ENCODE measurements around the gene VSIR.

Gene VSIR

DNA sequence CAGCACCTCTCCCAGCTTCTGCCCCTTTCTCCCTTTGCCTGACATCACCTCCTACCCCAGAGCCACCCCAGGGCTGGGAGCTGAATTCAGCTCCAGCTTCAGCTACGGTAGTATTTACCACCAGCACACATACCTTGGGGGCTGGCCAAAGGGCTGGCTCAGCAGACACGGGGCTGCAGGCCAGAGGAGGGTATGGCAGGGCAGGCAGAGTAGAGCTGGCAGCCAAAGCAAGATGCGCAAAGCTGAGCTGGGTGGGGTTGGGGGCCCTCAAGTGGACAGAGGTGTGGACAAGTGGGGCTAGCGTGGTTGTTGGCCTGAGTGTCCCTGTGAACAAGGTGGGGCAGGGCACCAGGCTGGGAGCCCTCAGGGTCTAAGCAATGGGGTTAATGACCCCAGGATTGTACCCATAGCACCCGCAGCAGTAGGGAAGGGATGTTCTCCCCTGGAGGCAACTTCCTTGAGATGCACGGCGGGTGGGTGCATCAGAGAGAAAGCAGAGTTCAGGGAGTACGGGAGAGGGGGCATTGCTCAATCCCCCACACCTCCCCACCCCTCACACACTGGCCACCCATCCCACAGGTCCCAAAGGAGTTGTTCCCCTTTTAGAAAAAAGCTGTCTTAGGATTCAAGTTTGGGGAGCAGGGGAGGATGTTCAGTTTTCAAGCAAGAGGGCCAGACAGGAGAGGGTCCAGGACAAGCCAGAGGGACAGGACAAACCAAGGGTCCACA, 8.0 kb downstream of the VSIR start:
- Mint-ChIP-seq H3K27ac (peak overlapping the region; percentile 78), H3K9me3 (no peaks in the 10 kb centered on the region), H3K27me3 (no peaks in the 10 kb centered on the region), H3K4me1 (peaks cover 78% of the 10 kb centered on the region), H3K4me3 (no peak overlapping the region), H3K36me3 (peaks cover 12% of the 10 kb centered on the region)
- no peak for ATAC-seq

DNA sequence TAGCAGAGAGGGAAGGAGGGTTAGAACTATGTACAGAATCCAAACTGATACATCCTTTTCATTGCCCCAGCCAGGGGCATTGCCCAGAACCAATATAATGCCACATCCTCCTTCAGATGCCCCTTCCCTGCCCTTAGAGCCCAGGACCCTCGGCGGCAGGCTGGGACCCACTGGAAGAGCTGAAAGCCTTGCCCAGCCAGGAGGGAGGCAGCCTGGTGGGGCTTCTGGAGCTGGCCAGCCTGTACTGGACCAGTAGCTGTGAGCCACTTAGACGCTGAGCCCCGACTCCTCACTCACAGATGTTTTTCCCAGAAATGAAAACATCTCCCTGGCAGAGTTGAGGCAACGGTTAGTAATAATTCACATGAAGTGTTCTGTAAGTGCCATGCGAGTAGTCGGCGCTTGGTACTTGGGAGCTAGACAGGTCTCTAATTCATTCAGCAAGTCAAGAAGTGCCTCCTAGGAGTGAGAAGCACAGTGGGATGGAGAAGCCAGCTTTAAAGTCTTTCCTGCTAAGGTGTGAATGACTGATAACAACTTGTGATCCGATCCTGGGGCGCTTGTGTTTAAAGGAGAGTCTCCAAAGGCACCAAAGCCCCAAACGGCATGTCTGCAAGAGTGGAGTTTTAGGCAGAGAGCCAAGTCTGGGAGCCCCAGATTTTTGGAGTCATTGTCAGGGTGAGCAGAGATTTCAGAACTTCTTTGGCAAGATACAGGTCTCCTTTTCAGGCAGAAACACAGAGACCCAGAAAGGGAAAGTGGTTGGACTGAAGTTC, 9.8 kb downstream of the VSIR start:
- H3K27ac Mint-ChIP-seq = peak overlapping the region; percentile 63
- H3K36me3 Mint-ChIP-seq = peaks cover 14% of the 10 kb centered on the region
- no peaks in the 10 kb centered on the region for H3K27me3 Mint-ChIP-seq
- no peaks in the 10 kb centered on the region for H3K9me3 Mint-ChIP-seq
- no peak overlapping the region for H3K4me3 Mint-ChIP-seq
- no peak for ATAC-seq
- H3K4me1 Mint-ChIP-seq = peaks cover 67% of the 10 kb centered on the region

DNA sequence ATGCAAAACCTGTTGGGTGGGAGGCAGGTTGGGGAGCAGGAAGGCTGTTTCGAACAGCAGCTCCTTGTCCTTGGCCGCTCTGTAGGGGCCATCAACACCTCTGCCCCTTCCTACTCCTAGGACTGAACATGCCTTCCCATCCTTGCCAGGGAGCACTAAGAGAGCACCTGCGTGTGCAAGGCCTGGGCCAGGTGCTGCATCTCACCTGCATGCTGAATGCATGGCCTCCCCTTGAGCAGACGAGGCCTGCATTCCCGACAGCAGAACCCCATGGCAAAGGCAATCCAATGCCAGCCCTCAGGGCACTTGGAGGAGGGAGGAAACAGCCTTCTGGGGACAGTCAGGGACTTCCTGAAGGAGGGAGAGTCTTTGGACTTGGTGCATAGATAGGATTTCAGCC, 11.0 kb downstream of the VSIR start:
- Mint-ChIP-seq H3K4me1 (peaks cover 64% of the 10 kb centered on the region), H3K27ac (peak overlapping the region; percentile 46), H3K36me3 (peaks cover 14% of the 10 kb centered on the region), H3K27me3 (no peaks in the 10 kb centered on the region), H3K4me3 (no peak overlapping the region), H3K9me3 (no peaks in the 10 kb centered on the region)
- ATAC-seq = no peak

DNA sequence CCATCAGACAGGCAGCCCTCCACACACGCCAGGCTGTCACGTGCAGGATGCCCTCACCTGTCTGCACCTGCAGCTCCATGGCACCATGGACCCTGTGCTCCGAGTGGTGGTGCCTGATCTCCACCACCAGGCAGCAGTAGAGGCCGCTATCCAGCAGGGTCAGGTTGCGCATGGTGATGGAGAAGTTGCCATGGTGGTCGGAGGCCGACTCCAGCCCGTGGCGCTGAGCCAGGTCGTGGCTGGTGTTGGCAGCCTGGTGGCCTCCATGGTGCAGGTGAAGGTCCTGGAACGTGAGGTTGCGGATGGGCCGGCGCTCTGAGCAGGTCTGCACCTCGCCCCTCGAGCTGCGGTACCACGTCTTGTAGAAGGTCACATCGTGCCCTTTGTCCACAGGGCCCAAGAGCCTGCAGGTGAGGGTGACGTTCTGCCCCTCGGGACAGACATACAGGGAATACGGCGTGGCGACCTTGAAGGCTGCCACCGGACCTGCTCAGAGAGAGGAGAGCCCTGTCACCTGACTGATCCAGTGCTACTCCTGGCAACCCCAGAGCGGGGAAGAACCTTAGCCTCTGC, 11.7 kb downstream of the VSIR start:
- Mint-ChIP-seq H3K36me3 (peaks cover 14% of the 10 kb centered on the region), H3K9me3 (no peaks in the 10 kb centered on the region), H3K4me3 (no peak overlapping the region), H3K4me1 (peaks cover 64% of the 10 kb centered on the region), H3K27me3 (no peaks in the 10 kb centered on the region), H3K27ac (peak overlapping the region; percentile 58)
- ATAC-seq = no peak

DNA sequence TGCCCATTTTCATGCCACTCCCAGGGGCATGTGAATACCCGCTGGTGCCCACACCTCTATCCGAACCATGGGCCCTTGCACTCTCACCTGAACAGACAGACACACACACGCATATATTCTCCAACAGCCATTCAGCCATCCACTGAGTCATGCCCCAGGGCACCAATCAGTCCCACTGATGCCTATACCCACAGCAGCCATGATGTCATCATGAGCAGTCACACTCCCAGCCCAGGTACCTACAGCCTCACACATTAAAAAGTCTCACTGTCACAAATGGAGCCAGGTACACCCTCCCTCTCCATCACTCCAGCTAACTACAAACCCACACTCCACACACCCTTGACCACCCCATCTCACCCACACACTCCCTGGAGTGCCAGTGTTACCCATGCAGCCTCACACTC, 12.2 kb downstream of the VSIR start:
- Mint-ChIP-seq H3K4me1 (peaks cover 64% of the 10 kb centered on the region), H3K9me3 (no peaks in the 10 kb centered on the region), H3K36me3 (peaks cover 17% of the 10 kb centered on the region), H3K27me3 (no peaks in the 10 kb centered on the region), H3K27ac (peak overlapping the region; percentile 58), H3K4me3 (no peak overlapping the region)
- ATAC-seq = no peak

GRCh38 chr10:71757399-71757922, 15.9 kb downstream of the VSIR start:
- peaks cover 64% of the 10 kb centered on the region for H3K4me1 Mint-ChIP-seq
- peak overlapping the region; percentile 54 for H3K27ac Mint-ChIP-seq
- no peak for ATAC-seq
- H3K4me3 Mint-ChIP-seq = no peak overlapping the region
- peaks cover 19% of the 10 kb centered on the region for H3K36me3 Mint-ChIP-seq
- H3K27me3 Mint-ChIP-seq = no peaks in the 10 kb centered on the region
- H3K9me3 Mint-ChIP-seq = no peaks in the 10 kb centered on the region

DNA sequence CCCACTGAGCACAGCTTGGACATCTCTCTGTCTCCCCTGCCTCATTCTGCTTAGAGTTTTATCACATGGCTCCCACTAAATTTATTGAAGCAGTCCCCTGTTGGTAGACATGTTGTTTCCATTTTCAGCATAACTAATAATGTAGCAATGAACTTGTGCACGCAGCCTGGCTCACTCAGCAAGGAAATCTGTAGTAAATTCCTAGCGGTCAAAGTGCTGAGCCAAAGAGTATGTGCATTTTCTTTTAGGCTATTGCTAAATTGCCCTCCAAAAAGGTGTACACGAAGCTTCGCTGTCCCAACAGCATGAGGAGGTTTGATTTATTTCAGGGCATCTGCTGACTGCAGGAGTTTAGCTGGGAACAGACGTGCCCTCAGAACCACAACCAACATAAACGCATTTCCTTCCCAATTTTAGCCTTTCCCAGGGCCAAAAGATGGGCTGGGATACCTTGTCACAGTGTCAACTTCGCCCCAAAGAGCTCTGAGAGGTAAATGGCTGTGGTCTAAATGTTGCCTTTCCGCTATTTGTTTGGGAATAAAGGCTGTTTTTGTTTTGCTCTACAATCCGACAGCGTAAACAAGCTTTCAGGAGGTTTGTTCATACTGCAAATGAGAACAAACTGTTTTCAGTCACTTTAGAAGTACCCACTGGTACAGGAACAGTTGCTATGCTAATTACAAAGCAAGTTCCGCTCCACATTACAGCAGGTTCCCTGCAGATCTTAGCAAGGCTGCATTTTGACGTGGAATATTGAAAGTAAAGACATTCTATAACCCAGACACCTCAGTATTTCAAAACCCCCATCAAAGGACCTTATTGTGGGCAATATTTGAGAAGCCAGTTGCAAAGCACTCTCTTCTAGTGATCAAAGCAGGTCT, 16.8 kb downstream of the VSIR start:
- Mint-ChIP-seq H3K36me3 (peaks cover 19% of the 10 kb centered on the region), H3K4me1 (peaks cover 65% of the 10 kb centered on the region), H3K4me3 (no peak overlapping the region), H3K9me3 (no peaks in the 10 kb centered on the region), H3K27ac (peak overlapping the region; percentile 54), H3K27me3 (no peaks in the 10 kb centered on the region)
- ATAC-seq = no peak

DNA sequence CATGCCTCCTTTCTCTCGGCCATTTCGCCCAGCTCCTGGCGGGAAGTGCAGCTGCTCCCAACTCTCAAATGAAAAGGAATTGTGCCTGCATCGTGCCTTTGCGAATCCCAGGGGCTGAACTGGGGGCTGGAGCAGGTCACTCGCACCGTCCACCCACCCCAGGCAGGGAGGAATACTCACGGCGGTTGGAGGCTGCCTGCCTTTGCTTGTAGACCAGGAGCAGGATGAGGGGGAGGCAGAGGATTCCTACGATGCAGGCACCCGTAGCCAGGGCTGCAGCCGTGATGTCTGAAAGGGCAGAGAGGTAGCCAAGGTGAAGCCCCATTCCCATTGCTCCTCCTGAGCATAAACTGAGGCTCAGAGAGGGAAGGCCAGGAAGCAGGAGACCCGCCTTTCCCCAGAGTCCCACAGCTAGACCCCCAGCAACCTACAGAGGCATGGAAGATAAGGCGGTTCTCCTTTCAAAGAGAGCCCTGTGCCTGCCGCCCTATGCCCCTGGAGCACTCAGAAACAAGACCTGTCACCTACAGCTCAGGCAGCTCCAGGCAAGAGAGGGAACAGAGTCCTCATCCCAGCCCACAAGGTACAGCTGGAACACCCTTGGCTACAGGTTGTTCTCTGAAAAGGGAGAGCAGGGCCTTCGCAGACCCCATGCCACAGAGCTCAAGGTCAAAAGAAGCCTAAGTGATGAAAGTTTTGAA, 18.0 kb downstream of the VSIR start:
- no peak for ATAC-seq
- no peaks in the 10 kb centered on the region for H3K9me3 Mint-ChIP-seq
- H3K36me3 Mint-ChIP-seq = peaks cover 11% of the 10 kb centered on the region
- peak overlapping the region; percentile 84 for H3K27ac Mint-ChIP-seq
- no peak overlapping the region for H3K4me3 Mint-ChIP-seq
- H3K27me3 Mint-ChIP-seq = no peaks in the 10 kb centered on the region
- peaks cover 64% of the 10 kb centered on the region for H3K4me1 Mint-ChIP-seq

DNA sequence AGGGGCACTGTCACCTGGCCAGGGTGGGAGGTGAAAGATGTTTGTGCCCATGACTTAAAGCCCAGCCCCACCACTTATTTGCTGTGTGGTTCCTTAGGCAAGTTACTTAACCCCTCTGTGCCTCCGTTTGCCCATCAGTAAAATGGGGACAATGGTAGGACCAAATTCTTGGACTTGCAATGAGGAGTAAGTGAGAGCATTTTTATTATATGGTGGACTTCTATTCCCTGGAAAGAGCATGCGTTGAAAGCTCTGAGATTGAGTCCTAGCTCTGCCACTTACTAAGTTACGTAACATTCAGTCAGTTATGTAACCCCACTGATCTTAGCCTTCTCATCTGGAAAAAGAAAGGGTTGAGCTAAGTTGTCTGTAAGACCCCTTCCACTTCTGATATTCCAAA, 18.8 kb downstream of the VSIR start:
- Mint-ChIP-seq H3K27me3 (no peaks in the 10 kb centered on the region), H3K4me1 (peaks cover 70% of the 10 kb centered on the region), H3K27ac (peak overlapping the region; percentile 84), H3K9me3 (no peaks in the 10 kb centered on the region), H3K36me3 (peaks cover 12% of the 10 kb centered on the region), H3K4me3 (no peak overlapping the region)
- no peak for ATAC-seq

DNA sequence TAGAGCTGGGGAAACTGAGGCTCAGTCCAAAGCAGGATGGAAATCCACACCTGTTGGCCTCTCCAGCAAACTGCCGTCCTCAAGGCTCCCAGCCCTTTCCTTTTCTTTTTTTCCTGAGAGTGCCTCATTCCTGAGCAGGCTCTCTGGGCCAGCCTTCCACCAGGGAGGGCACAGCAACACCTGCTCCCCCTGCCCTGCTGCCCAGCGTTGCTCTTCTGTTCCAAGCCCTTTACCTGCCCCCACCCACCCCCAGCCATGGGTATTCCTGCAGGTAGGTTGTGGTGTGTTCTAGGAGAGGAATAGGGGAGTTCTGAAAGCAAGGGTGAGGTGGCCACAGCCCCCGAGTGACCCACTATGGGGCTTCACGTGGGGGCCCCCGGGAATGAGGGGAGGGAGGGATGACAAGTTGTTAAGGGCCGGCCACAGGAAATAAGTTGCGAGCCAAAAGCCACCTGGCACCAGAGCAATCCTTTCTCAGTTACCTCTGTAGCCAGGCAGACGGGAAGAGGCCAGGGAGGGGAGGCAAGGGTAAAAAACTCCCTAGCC, 19.3 kb downstream of the VSIR start:
- no peak for ATAC-seq
- Mint-ChIP-seq H3K27ac (peak overlapping the region; percentile 84), H3K9me3 (no peaks in the 10 kb centered on the region), H3K4me3 (peak overlapping the region; percentile 10), H3K27me3 (no peaks in the 10 kb centered on the region), H3K4me1 (peaks cover 75% of the 10 kb centered on the region), H3K36me3 (peaks cover 12% of the 10 kb centered on the region)

GRCh38 chr10:71753091-71753959, 20.0 kb downstream of the VSIR start:
- H3K36me3 Mint-ChIP-seq = peaks cover 12% of the 10 kb centered on the region
- H3K4me1 Mint-ChIP-seq = peaks cover 82% of the 10 kb centered on the region
- peak overlapping the region; percentile 28 for H3K4me3 Mint-ChIP-seq
- H3K27me3 Mint-ChIP-seq = no peaks in the 10 kb centered on the region
- no peak for ATAC-seq
- no peaks in the 10 kb centered on the region for H3K9me3 Mint-ChIP-seq
- H3K27ac Mint-ChIP-seq = peak overlapping the region; percentile 84

DNA sequence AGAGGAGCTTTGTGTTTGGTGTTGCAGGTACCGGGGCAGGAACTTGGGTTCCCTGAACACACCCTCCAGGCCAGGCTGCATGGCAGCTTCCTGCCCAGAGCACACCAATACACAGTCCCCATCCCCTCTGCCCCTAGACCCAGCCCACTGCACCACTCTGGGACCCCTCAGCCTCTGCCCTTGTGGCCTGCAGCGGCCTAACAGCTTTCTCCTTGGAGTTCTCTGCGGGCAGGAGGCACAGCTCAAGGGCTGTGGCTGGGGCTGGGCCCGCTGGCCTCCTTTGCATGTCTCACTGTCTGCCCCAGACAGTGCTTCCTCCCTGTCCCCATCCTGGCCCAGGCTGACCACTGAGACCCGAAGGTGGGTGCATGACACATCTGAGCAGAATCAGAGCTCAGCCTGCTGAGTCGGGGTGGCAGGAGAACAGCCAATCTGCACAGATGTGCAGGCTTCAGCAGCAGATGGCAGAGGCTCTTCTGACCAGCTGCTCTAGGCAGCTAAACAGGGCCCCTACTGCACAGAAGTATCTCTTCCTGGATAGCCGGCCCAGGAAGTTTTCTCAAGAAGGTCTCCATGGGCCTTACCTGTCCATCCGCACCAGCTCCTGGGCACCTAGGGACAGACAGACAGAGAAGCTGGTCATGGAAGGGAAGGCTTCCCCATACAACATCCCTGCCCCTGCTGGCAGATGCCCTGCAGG, 20.8 kb downstream of the VSIR start:
- Mint-ChIP-seq H3K4me1 (peaks cover 83% of the 10 kb centered on the region), H3K9me3 (no peaks in the 10 kb centered on the region), H3K4me3 (no peak overlapping the region), H3K27me3 (no peaks in the 10 kb centered on the region), H3K36me3 (peaks cover 12% of the 10 kb centered on the region), H3K27ac (peak overlapping the region; percentile 84)
- peak; percentile 52 for ATAC-seq

Measured in stimulated activated memory B cell treated with anti-CD40 and anti-IgM and Interleukin-4, amounts not matched to agents 10 μg/mL and 1 μg/mL and 100 μg/mL, for 72 hours (primary cell).